Measurements from ENCODE around the gene SH3BP4. TPM values are rescaled to one million over a fixed set of nuclear protein-coding genes. Genes with fewer than 3 reads are reported as not detected.

The SH3BP4 gene
- total RNA-seq, 1 experiment from 2014 or later = 19.9 TPM

- BruUV-seq (replicated peaks) = no TSS peak
- ChIA-PET POLR2A (ENCODE audit: low non-redundant PET) (interaction anchor here (0.7 kb wide), 1 partner anchor 18 kb away, joined by 3 read pairs; no protein-coding TSS in a partner anchor), CTCF (no interaction called here)
- no peak for DNase-seq (ENCODE audit: low spot score)
- Histone ChIP-seq H3K9me3 (ENCODE audit: low read depth, low read length, poor library complexity, severe bottlenecking) (no peaks in the 10 kb centered on the region), H3K36me3 (ENCODE audit: insufficient read depth, low read length, poor library complexity, severe bottlenecking) (no peaks in the 10 kb centered on the region), H3K4me1 (ENCODE audit: insufficient read depth, low read length, poor library complexity, severe bottlenecking) (no peaks in the 10 kb centered on the region), H3K27me3 (replicated peaks; ENCODE audit: insufficient read depth, low read depth, low read length, poor library complexity) (no peaks in the 10 kb centered on the region), H3K27ac (ENCODE audit: low read depth, low read length, poor library complexity, severe bottlenecking) (no peak overlapping the region), H3K4me3 (ENCODE audit: low read depth, low read length, poor library complexity, severe bottlenecking) (no peak overlapping the region)
- no peak for TF ChIP-seq CTCF (conservative IDR thresholded peaks at IDR 0.05; ENCODE audit: low read depth, low read length)
- TF ChIP-seq EZH2 (IDR thresholded peaks at IDR 0.05; ENCODE audit: borderline replicate concordance, low read depth, low read length, poor library complexity, severe bottlenecking) = no peak
- intact Hi-C loops (cut with micrococcal nuclease; ENCODE audit: unreplicated experiment) = no loop called here
Measured at GRCh38 chr2:235011607-235011928, 59.8 kb downstream of the SH3BP4 start.

GRCh38 chr2:235011929-235012631 is 60.3 kb downstream of the SH3BP4 start:
- BruUV-seq (replicated peaks) = no TSS peak
- H3K27me3 ChIP-seq (replicated peaks; ENCODE audit: insufficient read depth, low read depth, low read length, poor library complexity) = no peaks in the 10 kb centered on the region
- H3K4me1 ChIP-seq (ENCODE audit: insufficient read depth, low read length, poor library complexity, severe bottlenecking) = no peaks in the 10 kb centered on the region
- no peak overlapping the region for H3K4me3 ChIP-seq (ENCODE audit: low read depth, low read length, poor library complexity, severe bottlenecking)
- H3K27ac ChIP-seq (ENCODE audit: low read depth, low read length, poor library complexity, severe bottlenecking) = no peak overlapping the region
- POLR2A ChIA-PET (ENCODE audit: low non-redundant PET) = interaction anchor here (0.7 kb wide), 1 partner anchor 18 kb away, joined by 3 read pairs; no protein-coding TSS in a partner anchor
- DNase-seq (ENCODE audit: low spot score) = no peak
- intact Hi-C loops (cut with micrococcal nuclease; ENCODE audit: unreplicated experiment) = no loop called here
- TF ChIP-seq EZH2 (IDR thresholded peaks at IDR 0.05; ENCODE audit: borderline replicate concordance, low read depth, low read length, poor library complexity, severe bottlenecking) (no peak), CTCF (conservative IDR thresholded peaks at IDR 0.05; ENCODE audit: low read depth, low read length) (no peak)
- CTCF ChIA-PET = no interaction called here
- no peaks in the 10 kb centered on the region for H3K9me3 ChIP-seq (ENCODE audit: low read depth, low read length, poor library complexity, severe bottlenecking)
- no peaks in the 10 kb centered on the region for H3K36me3 ChIP-seq (ENCODE audit: insufficient read depth, low read length, poor library complexity, severe bottlenecking)

GRCh38 chr2:235017441-235017840 is 65.6 kb downstream of the SH3BP4 start:
- no peak for DNase-seq (ENCODE audit: low spot score)
- Histone ChIP-seq H3K9me3 (ENCODE audit: low read depth, low read length, poor library complexity, severe bottlenecking) (no peaks in the 10 kb centered on the region), H3K4me3 (ENCODE audit: low read depth, low read length, poor library complexity, severe bottlenecking) (no peak overlapping the region), H3K27me3 (replicated peaks; ENCODE audit: insufficient read depth, low read depth, low read length, poor library complexity) (no peaks in the 10 kb centered on the region), H3K4me1 (ENCODE audit: insufficient read depth, low read length, poor library complexity, severe bottlenecking) (no peaks in the 10 kb centered on the region), H3K36me3 (ENCODE audit: insufficient read depth, low read length, poor library complexity, severe bottlenecking) (no peaks in the 10 kb centered on the region), H3K27ac (ENCODE audit: low read depth, low read length, poor library complexity, severe bottlenecking) (no peak overlapping the region)
- ChIA-PET CTCF (no interaction called here), POLR2A (ENCODE audit: low non-redundant PET) (no interaction called here)
- BruUV-seq (replicated peaks) = no TSS peak
- intact Hi-C loops (cut with micrococcal nuclease; ENCODE audit: unreplicated experiment) = no loop called here
- TF ChIP-seq EZH2 (IDR thresholded peaks at IDR 0.05; ENCODE audit: borderline replicate concordance, low read depth, low read length, poor library complexity, severe bottlenecking) (no peak), CTCF (conservative IDR thresholded peaks at IDR 0.05; ENCODE audit: low read depth, low read length) (no peak)
